Measurements from ENCODE around the gene CRYL1.

DNA sequence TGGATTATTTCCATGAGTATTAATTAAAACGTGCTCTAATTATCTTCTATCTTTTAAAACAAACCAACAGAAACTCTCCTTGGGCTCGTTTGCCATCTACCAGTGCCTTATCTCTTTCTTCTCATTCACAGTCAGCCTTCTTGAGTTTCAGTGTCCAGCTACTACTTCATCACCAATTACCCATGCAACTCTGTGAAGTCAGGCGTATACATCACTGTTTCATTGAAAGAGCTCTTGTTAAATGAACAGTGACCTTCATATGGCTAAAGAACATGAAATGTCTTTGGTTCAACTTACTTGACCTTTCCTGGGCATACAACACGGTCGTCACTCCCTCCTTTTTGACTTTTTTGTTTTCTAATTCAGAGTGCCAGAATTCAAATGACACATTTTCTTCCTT lies 36.1 kb upstream of the CRYL1 start:
- TF ChIP-seq EZH2 (IDR thresholded peaks at IDR 0.05; ENCODE audit: borderline replicate concordance) (no peak), EZH2phosphoT487 (IDR thresholded peaks at IDR 0.05; ENCODE audit: low read depth, severe bottlenecking, unreplicated experiment) (no peak)
- TF ChIP-seq, protein P1, sequence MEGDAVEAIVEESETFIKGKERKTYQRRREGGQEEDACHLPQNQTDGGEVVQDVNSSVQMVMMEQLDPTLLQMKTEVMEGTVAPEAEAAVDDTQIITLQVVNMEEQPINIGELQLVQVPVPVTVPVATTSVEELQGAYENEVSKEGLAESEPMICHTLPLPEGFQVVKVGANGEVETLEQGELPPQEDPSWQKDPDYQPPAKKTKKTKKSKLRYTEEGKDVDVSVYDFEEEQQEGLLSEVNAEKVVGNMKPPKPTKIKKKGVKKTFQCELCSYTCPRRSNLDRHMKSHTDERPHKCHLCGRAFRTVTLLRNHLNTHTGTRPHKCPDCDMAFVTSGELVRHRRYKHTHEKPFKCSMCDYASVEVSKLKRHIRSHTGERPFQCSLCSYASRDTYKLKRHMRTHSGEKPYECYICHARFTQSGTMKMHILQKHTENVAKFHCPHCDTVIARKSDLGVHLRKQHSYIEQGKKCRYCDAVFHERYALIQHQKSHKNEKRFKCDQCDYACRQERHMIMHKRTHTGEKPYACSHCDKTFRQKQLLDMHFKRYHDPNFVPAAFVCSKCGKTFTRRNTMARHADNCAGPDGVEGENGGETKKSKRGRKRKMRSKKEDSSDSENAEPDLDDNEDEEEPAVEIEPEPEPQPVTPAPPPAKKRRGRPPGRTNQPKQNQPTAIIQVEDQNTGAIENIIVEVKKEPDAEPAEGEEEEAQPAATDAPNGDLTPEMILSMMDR (IDR thresholded peaks at IDR 0.05; ENCODE audit: poor library complexity): no peak
